Measurements from ENCODE around the gene GBA3. TPM values are rescaled to one million over a fixed set of nuclear protein-coding genes. Genes with fewer than 3 reads are reported as not detected.

The GBA3 gene
- total RNA-seq, 1 experiment from 2014 or later: 0.09 TPM

GRCh38 chr4:22668301-22668700 is 24.4 kb upstream of the GBA3 start (continued):
- TF ChIP-seq ZMAT4 (CRISPR knock-in tag; IDR thresholded peaks at IDR 0.05) (no peak), ZNF138 (CRISPR knock-in tag; conservative IDR thresholded peaks at IDR 0.05) (no peak), TP53 (CRISPR knock-in tag; IDR thresholded peaks at IDR 0.05) (no peak), ZNF423 (CRISPR knock-in tag; IDR thresholded peaks at IDR 0.05) (no peak), ZSCAN18 (CRISPR knock-in tag; IDR thresholded peaks at IDR 0.05) (no peak), ZNF219 (CRISPR knock-in tag; IDR thresholded peaks at IDR 0.05; ENCODE audit: borderline replicate concordance) (no peak)

GRCh38 chr4:22668702-22669101 is 24.0 kb upstream of the GBA3 start:
- POLR2A ChIA-PET: no interaction called here
- Mint-ChIP-seq H3K36me3 (no peaks in the 10 kb centered on the region), H3K4me3 (no peak overlapping the region), H3K9me3 (no peaks in the 10 kb centered on the region), H3K4me1 (no peaks in the 10 kb centered on the region), H3K27ac (no peak overlapping the region), H3K27me3 (ENCODE audit: low read depth) (no peaks in the 10 kb centered on the region)
- DNase-seq (ENCODE audit: low spot score): no peak
- TF ChIP-seq PRRX2 (CRISPR knock-in tag; IDR thresholded peaks at IDR 0.05): no peak
- no peak for TF ChIP-seq JUN (CRISPR knock-in tag; IDR thresholded peaks at IDR 0.05)
- TF ChIP-seq ZNF532 (CRISPR knock-in tag; IDR thresholded peaks at IDR 0.05; ENCODE audit: borderline replicate concordance): no peak
- no peak for TF ChIP-seq MAX (CRISPR knock-in tag; IDR thresholded peaks at IDR 0.05)
- no peak for TF ChIP-seq RELA (CRISPR knock-in tag; IDR thresholded peaks at IDR 0.05; ENCODE audit: borderline replicate concordance)
- no peak for TF ChIP-seq GABPB1 (CRISPR knock-in tag; IDR thresholded peaks at IDR 0.05)
- no peak for TF ChIP-seq PREB (CRISPR knock-in tag; IDR thresholded peaks at IDR 0.05; ENCODE audit: borderline replicate concordance)
- no peak for TF ChIP-seq ATF1 (CRISPR knock-in tag; IDR thresholded peaks at IDR 0.05)
- no peak for TF ChIP-seq ZNF121 (CRISPR knock-in tag; IDR thresholded peaks at IDR 0.05)
- ATAC-seq: no peak
- CTCF ChIA-PET: interaction anchor here (1.2 kb wide), 1 partner anchor 431 kb away, joined by 3 read pairs; no protein-coding TSS in a partner anchor

- POLR2A ChIA-PET: no interaction called here
- ATAC-seq (no peak), DNase-seq (ENCODE audit: low spot score) (no peak)
- CTCF ChIA-PET: no interaction called here
- no peak overlapping the region for H3K4me3 Mint-ChIP-seq
- no peaks in the 10 kb centered on the region for H3K9me3 Mint-ChIP-seq
- H3K27ac Mint-ChIP-seq: no peak overlapping the region; the same call in 1 of the 2 replicates
- no peaks in the 10 kb centered on the region for H3K36me3 Mint-ChIP-seq
- 0 out of 2 replicates have a peak, but pooled peaks cover 4% of the 10 kb centered on the region for H3K4me1 Mint-ChIP-seq
- no peaks in the 10 kb centered on the region for H3K27me3 Mint-ChIP-seq (ENCODE audit: low read depth)
- TF ChIP-seq ZMAT4 (CRISPR knock-in tag; IDR thresholded peaks at IDR 0.05) (no peak), E2F1 (CRISPR knock-in tag; IDR thresholded peaks at IDR 0.05) (no peak), JUN (CRISPR knock-in tag; IDR thresholded peaks at IDR 0.05) (no peak), ZNF263 (CRISPR knock-in tag; IDR thresholded peaks at IDR 0.05; ENCODE audit: low read depth) (no peak), IRF2 (CRISPR knock-in tag; IDR thresholded peaks at IDR 0.05; ENCODE audit: borderline replicate concordance, low read depth) (no peak), AR (CRISPR knock-in tag; IDR thresholded peaks at IDR 0.05) (no peak), ATF2 (CRISPR knock-in tag; IDR thresholded peaks at IDR 0.05; ENCODE audit: borderline replicate concordance, low read depth) (no peak)
Measured at GRCh38 chr4:22670956-22671355, 21.8 kb upstream of the GBA3 start.

Data from WTC11 (cell line).